ENCODE measurements around the gene DOK6. TPM values are rescaled to one million over a fixed set of nuclear protein-coding genes. Genes with fewer than 3 reads are reported as not detected.

The DOK6 gene
- total and polyA plus RNA-seq, 11 donors, result 0.46 to 9.7 (median 2.9) TPM

GRCh38 chr18:69840445-69840844 lies 439.8 kb downstream of the DOK6 start:
- H3K36me3 ChIP-seq, result no peaks in the 10 kb centered on the region
- TF ChIP-seq POLR2A (IDR thresholded peaks at IDR 0.05) (no peak), CTCF (IDR thresholded peaks at IDR 0.05) (no peak)
- 82 to 91% (median 86%) methylated on average over 7 of the region's 7 CpGs for WGBS, 4 donors
- no peaks in the 10 kb centered on the region for H3K27me3 ChIP-seq
- intact Hi-C loops (cut with DNase I), result loop anchor here in 4 of 10 donors (10.0 kb wide), 3 partner anchors 214 to 234 kb away; no protein-coding TSS in a partner anchor
- no peaks in the 10 kb centered on the region for H3K4me1 ChIP-seq
- no peak overlapping the region for H3K4me3 ChIP-seq
- ATAC-seq (no peak), DNase-seq (no peak)
- no peaks in the 10 kb centered on the region for H3K9me3 ChIP-seq
- H3K27ac ChIP-seq, result no peak overlapping the region

- DNase-seq, result no peak
- Histone ChIP-seq H3K36me3 (no peaks in the 10 kb centered on the region), H3K27me3 (no peaks in the 10 kb centered on the region), H3K4me1 (peaks cover 0 to 6% (median 2%) of the 10 kb centered on the region in 12 donors), H3K4me3 (no peak overlapping the region), H3K27ac (no peak overlapping the region), H3K9me3 (no peaks in the 10 kb centered on the region)
- no peak for ATAC-seq
- 92 to 96% (median 93%) methylated on average over 9 of the region's 9 CpGs for whole genome bisulfite sequencing, 4 donors
- intact Hi-C loops (cut with DNase I), result loop anchor here in 4 of 10 donors (10.0 kb wide), 3 partner anchors 214 to 234 kb away; no protein-coding TSS in a partner anchor
- no peak for TF ChIP-seq POLR2A (IDR thresholded peaks at IDR 0.05)
These were observed 440.4 kb downstream of the DOK6 start for GRCh38 chr18:69841117-69841516.

GRCh38 chr18:69843015-69843414 lies 442.3 kb downstream of the DOK6 start:
- intact Hi-C loops (cut with DNase I), result loop anchor here in 4 of 10 donors (10.0 kb wide), 3 partner anchors 212 to 232 kb away; no protein-coding TSS in a partner anchor
- DNase-seq (no peak), ATAC-seq (no peak)
- TF ChIP-seq POLR2A (IDR thresholded peaks at IDR 0.05), result no peak
- no peak for TF ChIP-seq CTCF (IDR thresholded peaks at IDR 0.05)
- peaks cover 0 to 16% (median 4%) of the 10 kb centered on the region in 12 donors for H3K4me1 ChIP-seq
- 75 to 79% (median 76%) methylated on average over 5 of the region's 5 CpGs for WGBS, 4 donors
- no peaks in the 10 kb centered on the region for H3K9me3 ChIP-seq
- H3K27me3 ChIP-seq, result no peaks in the 10 kb centered on the region
- no peaks in the 10 kb centered on the region for H3K36me3 ChIP-seq
- no peak overlapping the region for H3K4me3 ChIP-seq
- H3K27ac ChIP-seq, result no peak overlapping the region

GRCh38 chr18:69844656-69845055 lies 444.0 kb downstream of the DOK6 start:
- ATAC-seq (no peak), DNase-seq (no peak)
- Histone ChIP-seq H3K9me3 (no peaks in the 10 kb centered on the region), H3K27me3 (no peaks in the 10 kb centered on the region), H3K36me3 (no peaks in the 10 kb centered on the region), H3K27ac (no peak overlapping the region), H3K4me3 (no peak overlapping the region), H3K4me1 (peaks cover 0 to 16% (median 4%) of the 10 kb centered on the region in 12 donors)
- WGBS, 4 donors, result 90 to 96% (median 91%) methylated on average over 2 of the region's 2 CpGs
- TF ChIP-seq CTCF (IDR thresholded peaks at IDR 0.05), result no peak
- TF ChIP-seq POLR2A (IDR thresholded peaks at IDR 0.05), result no peak
- intact Hi-C loops (cut with DNase I), result loop anchor here in 4 of 10 donors (10.0 kb wide), 3 partner anchors 210 to 230 kb away; no protein-coding TSS in a partner anchor
